Inflammatory macrophage treated with lipopolysaccharide for 1 hour (primary cell): ENCODE results near the gene INPP5J.

Experiments used
- DNase-seq, 2 donors: peaks; one replicate each; pipeline ENCODE4 v3.0.0-alpha.2; 2020 to 2022

The INPP5J gene

GRCh38 chr22:31155422-31155821 is 32.7 kb downstream of the INPP5J start:
- no peak for DNase-seq

- DNase-seq: peak; percentile 11 to 33
Observed at GRCh38 chr22:31160328-31160978, 37.7 kb downstream of the INPP5J start.

GRCh38 chr22:31161386-31161785 is 38.6 kb downstream of the INPP5J start:
- DNase-seq: no peak

- DNase-seq: no peak
Observed at GRCh38 chr22:31162015-31162765, 39.4 kb downstream of the INPP5J start.

GRCh38 chr22:31170971-31171370 is 48.2 kb downstream of the INPP5J start:
- no peak for DNase-seq

GRCh38 chr22:31171734-31172133 is 49.0 kb downstream of the INPP5J start:
- DNase-seq: peak; percentile 21 to 44

GRCh38 chr22:31173386-31174145 is 50.8 kb downstream of the INPP5J start:
- DNase-seq: no peak

- no peak for DNase-seq
Observed at GRCh38 chr22:31176923-31177322, 54.2 kb downstream of the INPP5J start.

GRCh38 chr22:31177420-31178162 is 54.8 kb downstream of the INPP5J start:
- no peak for DNase-seq

GRCh38 chr22:31178859-31179258 is 56.1 kb downstream of the INPP5J start:
- DNase-seq: no peak

GRCh38 chr22:31179345-31179744 is 56.6 kb downstream of the INPP5J start:
- no peak for DNase-seq

GRCh38 chr22:31184015-31184414 is 61.2 kb downstream of the INPP5J start:
- DNase-seq: no peak
